Astrocyte (in vitro differentiated cells and primary cell): ENCODE measurements around the gene FYN.
"Not testable (repeated sequence)": the region's sequence is repeated elsewhere in the genome, so short reads cannot be mapped to it uniquely, and the experiment has no call there.

ENCODE experiments used
- EZH2 ChIP-seq: IDR thresholded peaks from 2 replicates; pipeline ENCODE4 v1.6.1; 2012; ENCODE audit warnings: mild to moderate bottlenecking, low read length, inconsistent platforms; ENCODE audit not compliant: insufficient read depth
- TF ChIP-seq, protein P1 (sequence below): IDR thresholded peaks from 2 replicates; pipeline ENCODE4 v1.5.1; 2011; ENCODE audit warnings: low read depth, mild to moderate bottlenecking, inconsistent platforms, low read length, moderate library complexity; ENCODE audit not compliant: insufficient read depth

DNA sequence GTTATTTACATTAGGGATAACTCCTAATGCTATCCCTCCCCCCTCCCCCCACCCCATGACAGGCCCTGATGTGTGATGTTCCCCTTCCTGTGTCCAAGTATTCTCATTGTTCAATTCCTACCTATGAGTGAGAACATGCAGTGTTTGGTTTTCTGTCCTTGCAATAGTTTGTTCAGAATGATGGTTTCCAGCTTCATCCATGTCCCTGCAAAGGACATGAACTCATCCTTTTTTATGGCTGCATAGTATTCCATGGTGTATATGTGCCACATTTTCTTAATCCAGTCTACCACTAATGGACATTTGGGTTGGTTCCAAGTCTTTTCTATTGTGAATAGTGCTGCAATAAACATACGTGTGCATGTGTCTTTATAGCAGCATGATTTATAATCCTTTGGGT is 238.3 kb downstream of the FYN start:
- TF ChIP-seq, protein P1, sequence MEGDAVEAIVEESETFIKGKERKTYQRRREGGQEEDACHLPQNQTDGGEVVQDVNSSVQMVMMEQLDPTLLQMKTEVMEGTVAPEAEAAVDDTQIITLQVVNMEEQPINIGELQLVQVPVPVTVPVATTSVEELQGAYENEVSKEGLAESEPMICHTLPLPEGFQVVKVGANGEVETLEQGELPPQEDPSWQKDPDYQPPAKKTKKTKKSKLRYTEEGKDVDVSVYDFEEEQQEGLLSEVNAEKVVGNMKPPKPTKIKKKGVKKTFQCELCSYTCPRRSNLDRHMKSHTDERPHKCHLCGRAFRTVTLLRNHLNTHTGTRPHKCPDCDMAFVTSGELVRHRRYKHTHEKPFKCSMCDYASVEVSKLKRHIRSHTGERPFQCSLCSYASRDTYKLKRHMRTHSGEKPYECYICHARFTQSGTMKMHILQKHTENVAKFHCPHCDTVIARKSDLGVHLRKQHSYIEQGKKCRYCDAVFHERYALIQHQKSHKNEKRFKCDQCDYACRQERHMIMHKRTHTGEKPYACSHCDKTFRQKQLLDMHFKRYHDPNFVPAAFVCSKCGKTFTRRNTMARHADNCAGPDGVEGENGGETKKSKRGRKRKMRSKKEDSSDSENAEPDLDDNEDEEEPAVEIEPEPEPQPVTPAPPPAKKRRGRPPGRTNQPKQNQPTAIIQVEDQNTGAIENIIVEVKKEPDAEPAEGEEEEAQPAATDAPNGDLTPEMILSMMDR = not testable (repeated sequence)
- not testable (repeated sequence) for TF ChIP-seq EZH2
